NOMO-1 treated with dmso at 0.1 percent for 144 hours (cell line): ENCODE results near the gene PTPRG.

Experiments
- DNase-seq: peaks from one replicate; lab custom pipeline; 2025; ENCODE audit not compliant: unreplicated experiment; lab: John Stamatoyannopoulos, UW

Gene PTPRG

DNA sequence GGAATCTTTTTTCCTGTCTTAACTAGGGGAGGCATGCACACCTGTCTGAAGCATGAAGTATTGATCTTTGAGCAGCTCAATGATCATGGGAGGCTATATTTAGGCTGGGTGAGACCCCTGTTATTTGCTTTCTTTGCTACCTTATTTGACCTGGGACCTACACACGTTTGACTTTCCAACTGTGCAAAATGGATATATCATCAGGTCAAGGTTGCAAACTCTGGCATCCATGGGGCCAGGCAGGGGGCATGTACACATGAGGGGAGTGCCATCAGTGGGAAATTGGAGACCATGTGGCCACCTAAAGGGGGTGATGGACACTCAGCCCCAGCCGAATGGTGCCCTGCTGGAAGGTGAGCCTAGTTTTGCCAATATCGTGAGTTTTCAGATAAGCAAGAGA lies 637.8 kb downstream of the PTPRG start:
- DNase-seq, result no peak

GRCh38 chr3:62201438-62202035 lies 640.2 kb downstream of the PTPRG start:
- no peak for DNase-seq

- no peak for DNase-seq
Measured at GRCh38 chr3:62203152-62203551, 641.8 kb downstream of the PTPRG start.

GRCh38 chr3:62203561-62203960 lies 642.2 kb downstream of the PTPRG start:
- no peak for DNase-seq

GRCh38 chr3:62207197-62207596 lies 645.8 kb downstream of the PTPRG start:
- no peak for DNase-seq

DNA sequence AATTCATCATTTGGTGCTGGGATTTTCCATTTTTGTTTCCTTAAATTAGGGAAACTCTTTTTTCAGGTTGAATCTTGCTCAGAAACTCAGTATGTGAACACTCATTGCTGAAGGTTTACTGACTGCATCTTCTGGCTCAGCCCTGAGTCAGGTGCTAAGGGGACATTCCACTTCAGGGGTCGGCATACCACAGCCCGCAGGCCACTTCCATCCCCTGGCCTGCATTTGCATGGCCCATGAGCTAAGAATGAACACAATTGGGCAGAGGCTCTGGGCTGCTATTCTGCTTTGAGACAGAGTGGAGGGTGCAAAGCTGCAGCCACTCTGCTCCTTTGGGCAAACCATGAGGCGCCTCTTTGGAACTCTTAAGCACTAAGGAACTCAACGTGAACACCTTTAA lies 647.0 kb downstream of the PTPRG start:
- DNase-seq, result no peak

DNA sequence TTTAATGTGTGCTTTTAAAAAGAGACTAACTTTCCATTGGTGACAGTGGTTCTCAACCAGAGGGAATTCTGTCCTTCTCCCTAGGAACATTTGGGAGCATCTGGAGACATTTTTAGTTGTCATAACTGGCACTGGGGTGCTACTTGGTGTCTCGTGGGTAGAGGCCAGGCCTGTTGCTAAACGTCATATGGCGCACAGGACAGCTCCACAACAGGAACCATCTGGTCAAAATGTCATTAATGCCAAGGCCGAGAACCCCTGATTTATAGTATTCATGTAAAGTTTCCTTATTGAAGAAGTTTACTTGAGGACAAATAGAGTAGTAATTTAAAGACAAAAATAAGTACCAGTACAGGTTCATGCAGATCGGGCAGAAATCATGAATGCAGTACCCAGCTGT lies 647.7 kb downstream of the PTPRG start:
- DNase-seq, result no peak

GRCh38 chr3:62210011-62210410 lies 648.6 kb downstream of the PTPRG start:
- DNase-seq, result no peak

- no peak for DNase-seq
Measured at GRCh38 chr3:62211675-62212429, 650.5 kb downstream of the PTPRG start.

- DNase-seq, result no peak
Measured at GRCh38 chr3:62214850-62215249, 653.5 kb downstream of the PTPRG start.

- no peak for DNase-seq
Measured at GRCh38 chr3:62220616-62221015, 659.2 kb downstream of the PTPRG start.

DNA sequence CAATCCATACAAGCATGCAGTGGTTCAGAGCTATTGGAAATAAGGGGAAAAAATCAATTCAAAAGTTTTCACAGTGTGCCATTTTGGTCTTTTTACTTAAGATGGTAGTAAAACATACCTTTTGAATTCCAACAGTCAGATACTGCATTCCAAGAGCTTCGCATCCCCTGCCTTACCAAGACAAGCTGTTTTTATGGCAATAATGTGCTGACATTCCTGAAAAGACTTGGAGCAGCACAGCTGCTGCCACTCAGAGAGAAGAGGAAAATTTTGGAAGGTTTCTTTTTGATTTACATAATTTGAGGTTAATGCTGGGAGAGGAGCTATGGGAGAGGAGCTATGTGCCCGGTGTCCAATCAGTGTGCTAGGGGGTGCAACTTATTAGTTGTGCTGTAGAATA lies 663.7 kb downstream of the PTPRG start:
- DNase-seq, result no peak

DNA sequence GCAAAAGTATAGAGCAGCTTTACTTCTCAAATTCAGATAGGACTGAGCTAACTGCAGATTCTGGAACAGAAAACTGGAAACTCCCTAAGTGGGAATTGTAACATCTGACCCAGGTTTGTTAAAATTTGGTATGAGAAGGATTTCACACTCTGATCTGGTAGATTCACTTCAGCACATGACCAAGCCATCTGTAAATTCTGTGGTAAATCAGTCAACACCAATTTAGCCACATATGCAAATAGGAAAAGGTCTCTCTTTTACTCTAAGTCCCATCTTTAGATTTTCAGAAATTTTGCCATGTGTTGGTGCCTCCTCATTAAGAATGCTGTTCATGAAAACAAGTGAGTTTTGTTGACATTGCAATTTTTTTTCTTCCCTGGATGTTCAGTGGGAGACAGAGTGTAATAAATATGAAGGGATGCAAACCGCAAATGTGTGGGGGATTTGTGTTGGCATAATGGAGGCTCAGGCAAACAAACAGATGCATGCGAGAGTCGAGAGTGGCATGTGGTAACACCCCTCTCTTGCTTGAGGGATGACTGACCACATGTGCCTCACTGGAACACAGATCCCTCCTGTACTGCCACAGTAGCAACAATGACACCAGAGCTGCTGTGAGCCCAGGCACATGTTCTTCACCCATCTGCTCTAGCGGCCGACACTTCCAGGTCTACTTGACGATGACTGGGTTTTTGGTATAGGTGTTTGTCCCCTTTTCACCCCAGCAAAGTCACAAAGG lies 665.4 kb downstream of the PTPRG start:
- no peak for DNase-seq

- no peak for DNase-seq
Measured at GRCh38 chr3:62228467-62228866, 667.1 kb downstream of the PTPRG start.

- DNase-seq, result no peak
Measured at GRCh38 chr3:62229211-62229610, 667.8 kb downstream of the PTPRG start.

GRCh38 chr3:62229908-62230307 lies 668.5 kb downstream of the PTPRG start:
- DNase-seq, result no peak

DNA sequence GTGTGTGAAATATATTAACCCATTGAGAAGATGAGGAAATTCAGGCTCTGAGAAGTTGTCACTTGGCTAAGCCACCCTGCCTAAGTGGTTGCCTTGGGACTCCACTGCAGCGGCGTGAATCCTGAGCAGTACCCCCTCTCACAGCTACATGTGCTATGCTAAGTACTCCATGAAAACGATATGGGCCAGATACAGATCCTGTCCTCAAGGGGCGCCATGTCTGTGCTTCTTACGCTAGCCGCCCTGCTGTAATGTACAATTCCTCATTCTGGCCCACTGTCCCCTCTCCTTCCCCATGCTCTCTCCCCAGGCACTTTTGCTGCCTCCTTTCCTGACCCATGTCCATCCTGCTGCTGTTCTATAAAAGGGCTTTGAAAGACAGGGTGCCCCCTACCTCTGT lies 671.7 kb downstream of the PTPRG start:
- no peak for DNase-seq

- no peak for DNase-seq
Measured at GRCh38 chr3:62236016-62236415, 674.6 kb downstream of the PTPRG start.

DNA sequence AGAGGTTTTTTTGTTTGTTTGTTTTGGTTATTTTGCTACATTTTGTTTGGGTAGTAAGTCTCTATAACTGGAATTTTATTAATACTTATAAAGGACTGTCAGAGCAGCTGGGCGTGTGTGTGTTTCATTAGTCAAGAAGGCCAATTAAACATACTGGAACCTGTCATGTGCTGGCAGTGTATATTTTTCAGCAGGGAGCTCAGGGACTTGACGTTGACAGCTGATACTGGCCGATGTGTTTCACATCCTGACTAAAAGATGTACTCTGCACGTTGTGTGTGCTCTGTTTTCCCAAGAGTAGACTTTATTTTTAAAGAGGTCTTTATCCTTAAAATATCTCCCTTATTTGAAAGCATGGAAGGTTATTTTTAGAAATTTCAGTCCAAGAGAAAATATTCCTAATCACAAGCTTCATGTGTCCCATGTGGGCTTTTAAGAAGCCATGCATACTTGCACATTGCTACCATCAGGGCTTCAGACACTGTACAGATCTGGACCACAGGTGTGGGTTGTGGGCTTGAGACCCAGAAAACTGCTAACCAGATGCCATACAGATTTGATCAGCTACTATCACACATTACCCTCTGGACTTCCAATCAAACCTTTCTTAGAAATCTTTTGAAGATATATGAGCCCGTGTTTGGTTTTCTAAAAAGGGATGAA lies 676.0 kb downstream of the PTPRG start:
- no peak for DNase-seq

DNA sequence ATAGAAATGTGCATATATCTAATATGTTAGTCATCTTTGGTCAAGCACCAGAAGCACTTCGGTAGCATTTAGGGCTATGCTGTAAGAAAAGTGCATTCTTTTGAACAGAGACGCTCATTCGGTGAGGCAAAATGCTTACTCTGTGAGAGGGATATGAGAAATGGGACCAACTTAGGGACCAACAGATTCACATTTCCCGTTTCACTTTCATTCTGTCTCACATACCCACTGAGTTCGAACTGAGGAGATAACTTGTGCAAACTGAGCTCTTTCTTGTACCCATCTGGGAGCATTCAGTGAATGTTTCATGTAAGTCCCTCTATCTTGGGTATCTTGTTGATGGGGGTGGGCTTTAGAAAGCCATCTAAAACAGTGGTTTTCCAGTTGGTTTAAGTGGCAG lies 676.6 kb downstream of the PTPRG start:
- no peak for DNase-seq

- DNase-seq, result no peak
Measured at GRCh38 chr3:62238431-62238830, 677.1 kb downstream of the PTPRG start.

DNA sequence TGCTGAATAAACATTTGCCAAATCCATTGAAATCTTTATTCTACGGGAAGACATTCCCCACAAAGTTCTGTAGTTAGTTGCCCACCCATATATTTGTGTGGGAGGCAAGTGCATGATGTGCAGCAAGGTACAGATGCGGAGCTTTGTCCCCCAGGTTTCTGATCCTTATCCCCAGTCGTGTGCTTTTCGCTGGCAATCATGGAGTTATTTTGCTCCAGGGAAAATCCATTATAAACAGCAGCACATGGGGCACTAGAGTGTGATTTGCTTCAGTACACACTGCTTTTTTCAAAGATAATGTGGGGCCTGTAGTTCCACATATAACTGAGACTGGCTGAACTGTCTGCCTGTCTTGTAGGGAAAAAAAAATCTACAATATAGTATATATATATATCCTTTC lies 679.9 kb downstream of the PTPRG start:
- DNase-seq, result no peak
